GM12878 (cell line): Measurements from ENCODE around the gene CD207. TPM values are rescaled to one million over a fixed set of nuclear protein-coding genes. Genes with fewer than 3 reads are reported as not detected.

Experiments used
- ATAC-seq: fragments of 200-7000 bp; cut with Tn5 transposase; 3 replicates; pipeline ENCODE4 v1.9.1; 2020; ENCODE audit warnings: mild to moderate bottlenecking, moderate library complexity
- BruUV-seq: library from RNA; stranded (reverse); fragments of 400-500 nt; replicated peaks from 2 replicates; lab custom pipeline; 2021; lab: Mats Ljungman, UMichigan
- CTCF ChIA-PET: fragments of 300-600 bp; sonication (Branson Sonifier 250); formaldehyde crosslinking; extraction: SDS; loops from one replicate; lab custom pipeline; 2021; ENCODE audit warnings: inconsistent platforms; lab: Yijun Ruan, JAX
- POLR2A ChIA-PET: fragments of 350-600 bp; formaldehyde crosslinking; extraction: SDS; loops from one replicate; lab custom pipeline; 2021; ENCODE audit warnings: inconsistent platforms; lab: Charles Lee
- RAD21 ChIA-PET: fragments of 300-600 bp; sonication (Branson Sonifier 250); formaldehyde crosslinking; loops from one replicate; lab custom pipeline; 2023; ENCODE audit warnings: antibody characterized with exemption; ENCODE audit not compliant: unreplicated experiment; lab: Charles Lee
- SMC1A ChIA-PET: fragments of 300-600 bp; sonication (Branson Sonifier 250); formaldehyde crosslinking; loops from one replicate; lab custom pipeline; 2023; ENCODE audit not compliant: unreplicated experiment, uncharacterized antibody; lab: Charles Lee
- DNase-seq: peaks from one replicate; pipeline ENCODE4 v3.0.0-alpha.2; 2011; ENCODE audit warnings: low read depth, low spot score
- FAIRE-seq: peaks from 3 replicates; lab custom pipeline; 2011; peaks lifted over from hg19 to GRCh38; lab: Jason Lieb, UNC
- H2AFZ ChIP-seq: 2 replicates; pipeline ENCODE4 v1.6.0; 2011; ENCODE audit warnings: low read depth, low read length, control low read depth; ENCODE audit not compliant: control insufficient read depth
- H3K27ac ChIP-seq: 2 replicates; pipeline ENCODE4 v1.5.1; 2011; ENCODE audit warnings: control low read depth; ENCODE audit not compliant: control insufficient read depth, insufficient read depth
- H3K27me3 ChIP-seq, 2 experiments: replicated peaks in 1 of 2; 2 replicates each; pipeline versions ENCODE4 v1.6.0 to v1.6.1; 2011; ENCODE audit warnings: low read length in 1 of 2; ENCODE audit not compliant: control insufficient read depth in 2 of 2, insufficient read depth in 2 of 2
- H3K36me3 ChIP-seq, 2 experiments: 2 replicates each; pipeline ENCODE4 v1.5.1; 2011; ENCODE audit warnings: low read length in 1 of 2; ENCODE audit not compliant: control insufficient read depth in 2 of 2, insufficient read depth in 2 of 2
- H3K4me1 ChIP-seq: 2 replicates; pipeline ENCODE4 v1.6.1; 2011; ENCODE audit warnings: mild to moderate bottlenecking, low read length, moderate library complexity, mixed read lengths; ENCODE audit not compliant: control insufficient read depth, insufficient read depth
- H3K4me2 ChIP-seq: 2 replicates; pipeline ENCODE4 v1.6.0; 2011; ENCODE audit warnings: control low read depth; ENCODE audit not compliant: control insufficient read depth, insufficient read depth
- H3K4me3 ChIP-seq: fragments of 200-600 bp; sonication (generic); 2 replicates; pipeline ENCODE4 v1.5.1; 2016
- H3K79me2 ChIP-seq: 2 replicates; pipeline ENCODE4 v1.6.0; 2011; ENCODE audit warnings: low read length; ENCODE audit not compliant: control insufficient read depth, insufficient read depth
- H3K9ac ChIP-seq: 2 replicates; pipeline ENCODE4 v1.8.0; 2011; ENCODE audit warnings: low read length, control low read depth, mixed read lengths; ENCODE audit not compliant: control insufficient read depth, insufficient read depth
- H3K9me3 ChIP-seq: replicated peaks from 3 replicates; pipeline ENCODE4 v1.5.1; 2011; ENCODE audit warnings: mild to moderate bottlenecking, low read length; ENCODE audit not compliant: control insufficient read depth, insufficient read depth
- H4K20me1 ChIP-seq: 2 replicates; pipeline ENCODE4 v1.6.0; 2011; ENCODE audit not compliant: control insufficient read depth, insufficient read depth
- BACH1 ChIP-seq: fragments of 450-650 bp; IDR thresholded peaks from 2 replicates; pipeline ENCODE4 v1.6.1; 2017; ENCODE audit warnings: mild to moderate bottlenecking, borderline replicate concordance
- CREB1 ChIP-seq: IDR thresholded peaks from 2 replicates; pipeline ENCODE4 v1.6.1; 2012; ENCODE audit warnings: low read depth, mild to moderate bottlenecking, inconsistent platforms
- CTCF ChIP-seq, 3 experiments: IDR thresholded peaks in 2 of 3; conservative IDR thresholded peaks in 1 of 3; 2 replicates each; pipeline ENCODE4 v1.5.1; 2011; ENCODE audit warnings: low read depth in 3 of 3, low read length in 3 of 3, mild to moderate bottlenecking in 3 of 3, control low read depth in 2 of 3, moderate library complexity in 2 of 3, inconsistent platforms in 1 of 3, mixed read lengths in 1 of 3; ENCODE audit not compliant: control insufficient read depth in 2 of 3, insufficient read depth in 1 of 3; ENCODE audit errors: extremely low read depth in 1 of 3
- ESRRA ChIP-seq: IDR thresholded peaks from 2 replicates; pipeline ENCODE4 v1.6.1; 2012; ENCODE audit warnings: mild to moderate bottlenecking, low read length, improper control_type of control experiment
- GATAD2B ChIP-seq: fragments of 450-650 bp; conservative IDR thresholded peaks from 2 replicates; pipeline ENCODE4 v1.6.1; 2017; ENCODE audit warnings: low read depth, mild to moderate bottlenecking, moderate library complexity
- HDGF ChIP-seq: fragments of 450-650 bp; IDR thresholded peaks from 2 replicates; pipeline ENCODE4 v1.6.1; 2016; ENCODE audit warnings: antibody characterized with exemption
- NR2C1 ChIP-seq: fragments of 450-650 bp; IDR thresholded peaks from 2 replicates; pipeline ENCODE4 v1.6.1; 2017; ENCODE audit warnings: antibody characterized with exemption, mild to moderate bottlenecking, moderate library complexity
- PAX5 ChIP-seq: IDR thresholded peaks from 2 replicates; pipeline ENCODE4 v1.6.1; 2011; ENCODE audit warnings: low read depth, low read length, borderline replicate concordance
- PBX3 ChIP-seq: IDR thresholded peaks from 2 replicates; pipeline ENCODE4 v1.6.1; 2011; ENCODE audit warnings: mild to moderate bottlenecking, low read depth, low read length, moderate library complexity; ENCODE audit not compliant: insufficient replicate concordance
- SIX5 ChIP-seq: IDR thresholded peaks from 2 replicates; pipeline ENCODE4 v1.6.1; 2011; ENCODE audit warnings: mild to moderate bottlenecking, low read depth, low read length, moderate library complexity; ENCODE audit not compliant: severe bottlenecking
- SMAD1 ChIP-seq: fragments of 450-650 bp; IDR thresholded peaks from 2 replicates; pipeline ENCODE4 v1.6.1; 2018; ENCODE audit warnings: mild to moderate bottlenecking, low read depth; ENCODE audit not compliant: partially characterized antibody
- ZNF592 ChIP-seq: fragments of 450-650 bp; IDR thresholded peaks from 2 replicates; pipeline ENCODE4 v1.6.1; 2017; ENCODE audit warnings: mild to moderate bottlenecking, moderate library complexity
- WGBS: methylation state at CpG from one replicate; pipeline ENCODE4 v1.1.6; 2016; ENCODE audit warnings: low lambda C conversion rate; ENCODE audit not compliant: insufficient replicate concordance, insufficient coverage; ENCODE audit errors: missing lambda C conversion rate; 5-methylcytosine and 5-hydroxymethylcytosine counted together
- in situ Hi-C: fragments of 300-500 bp; cut with MboI; formaldehyde crosslinking; loops from 9 replicates; pipeline ENCODE4 v1.14.3; 2018; ENCODE audit warnings: mixed read lengths
- intact Hi-C: fragments of 100-400 bp; cut with micrococcal nuclease; formaldehyde crosslinking; loops from one replicate; pipeline ENCODE4 v1.14.2; 2022; ENCODE audit not compliant: unreplicated experiment
- polyA plus RNA-seq, 11 experiments: library from polyadenylated mRNA; depleted of rRNA in 4 of 11; unstranded in 6 of 11; stranded (reverse) in 5 of 11; fragments of >200 nt; fragmentation: Nextera tagmentation in 4 of 11; fragmentation: Illumina TruSeq in 1 of 11; extraction: Ambion mirVana in 4 of 11; extraction: Trizol in 1 of 11; gene quantifications; 1 replicate in 1 of 11; 2 replicates in 10 of 11; pipeline versions ENCODE4 v1.2.1 to v1.2.3, GENCODE V29; 2011 to 2016; ENCODE audit warnings: inconsistent platforms in 2 of 11, missing spikeins in 2 of 11, low read depth in 1 of 11
- total RNA-seq, 4 experiments: library from RNA; depleted of rRNA in 3 of 4; stranded (reverse); fragments of >200 nt in 3 of 4; fragmentation: Illumina TruSeq in 1 of 4; extraction: Trizol in 1 of 4; gene quantifications; 2 replicates each; pipeline versions ENCODE4 v1.2.1 to v1.2.3, GENCODE V29; 2013 to 2021
- TF ChIP-seq, protein P1 (sequence below): fragments of 450-650 bp; IDR thresholded peaks from 2 replicates; pipeline ENCODE4 v1.6.1; 2017; ENCODE audit warnings: low read depth, mild to moderate bottlenecking, moderate library complexity

The CD207 gene
- total and polyA plus RNA-seq, 10 of the 15 experiments (the other 5 are each of a cell fraction or from before 2014, with no cell fraction given), result not detected

- Histone ChIP-seq H3K4me2 (no peak overlapping the region), H2AFZ (no peak overlapping the region), H3K27me3 (peaks cover 0 to 3% of the 10 kb centered on the region in 2 experiments; a peak in 3 of 4 replicates), H4K20me1 (no peaks in the 10 kb centered on the region), H3K79me2 (no peaks in the 10 kb centered on the region), H3K36me3 (no peaks in the 10 kb centered on the region), H3K4me3 (no peak overlapping the region)
- ATAC-seq, result no peak
- WGBS, result 0% methylated on average over 4 of the region's 4 CpGs
- SMC1A ChIA-PET, result interaction anchor here (1.2 kb wide), 1 partner anchor 15 kb away, joined by 5 read pairs; no protein-coding TSS in a partner anchor
- DNase-seq, result no peak
- POLR2A ChIA-PET, result no interaction called here
- in situ Hi-C loops, result loop anchor here (5.0 kb wide), 1 partner anchor 44 kb away; no protein-coding TSS in a partner anchor
- no peak for FAIRE-seq
- CTCF ChIA-PET, result interaction anchor here (0.8 to 6.8 kb wide), 6 partner anchors 11 to 84 kb away, joined by 3 to 94 read pairs (median 5); no protein-coding TSS in a partner anchor
- TF ChIP-seq CTCF (IDR thresholded peaks at IDR 0.05 in 2 of 3, conservative IDR thresholded peaks at IDR 0.05 in 1 of 3; ENCODE audit: control insufficient read depth in 2 of 3, extremely low read depth in 1 of 3, insufficient read depth in 1 of 3, low read depth in 3 of 3, low read length in 3 of 3) (no peak), SMAD1 (no peak), PBX3 (no peak), ESRRA (no peak), SIX5 (no peak), BACH1 (no peak), GATAD2B (no peak), CREB1 (no peak), PAX5 (no peak), HDGF (no peak), ZNF592 (no peak), NR2C1 (no peak)
- TF ChIP-seq, protein P1, sequence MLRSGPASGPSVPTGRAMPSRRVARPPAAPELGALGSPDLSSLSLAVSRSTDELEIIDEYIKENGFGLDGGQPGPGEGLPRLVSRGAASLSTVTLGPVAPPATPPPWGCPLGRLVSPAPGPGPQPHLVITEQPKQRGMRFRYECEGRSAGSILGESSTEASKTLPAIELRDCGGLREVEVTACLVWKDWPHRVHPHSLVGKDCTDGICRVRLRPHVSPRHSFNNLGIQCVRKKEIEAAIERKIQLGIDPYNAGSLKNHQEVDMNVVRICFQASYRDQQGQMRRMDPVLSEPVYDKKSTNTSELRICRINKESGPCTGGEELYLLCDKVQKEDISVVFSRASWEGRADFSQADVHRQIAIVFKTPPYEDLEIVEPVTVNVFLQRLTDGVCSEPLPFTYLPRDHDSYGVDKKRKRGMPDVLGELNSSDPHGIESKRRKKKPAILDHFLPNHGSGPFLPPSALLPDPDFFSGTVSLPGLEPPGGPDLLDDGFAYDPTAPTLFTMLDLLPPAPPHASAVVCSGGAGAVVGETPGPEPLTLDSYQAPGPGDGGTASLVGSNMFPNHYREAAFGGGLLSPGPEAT, result no peak
- TF ChIP-seq, all 136 proteins: peak for 0
- RAD21 ChIA-PET, result no interaction called here
- no TSS peak for BruUV-seq
- no peak overlapping the region for H3K27ac ChIP-seq
- intact Hi-C loops, result no loop called here
- H3K9me3 ChIP-seq, result no peaks in the 10 kb centered on the region
- no peak overlapping the region for H3K9ac ChIP-seq
- H3K4me1 ChIP-seq, result no peaks in the 10 kb centered on the region
Observed at GRCh38 chr2:70873541-70873940, 37.9 kb upstream of the CD207 start.
